Measurements from ENCODE around the gene KCNA5.

The KCNA5 gene

GRCh38 chr12:5043589-5044419, at the start of gene KCNA5:
TSS of gene KCNA5 (plus strand) at chr12:5043879. CDS start at chr12:5044148, 269 bp downstream.
- no peak for TF ChIP-seq GATA3 (IDR thresholded peaks at IDR 0.05; ENCODE audit: low read depth, low read length)

GRCh38 chr12:4994622-4995021, 49.1 kb upstream of the KCNA5 start:
- TF ChIP-seq GATA2 (IDR thresholded peaks at IDR 0.05; ENCODE audit: low read depth, low read length) (no peak), GATA3 (IDR thresholded peaks at IDR 0.05; ENCODE audit: low read depth, low read length) (no peak)

- TF ChIP-seq GATA2 (IDR thresholded peaks at IDR 0.05; ENCODE audit: low read depth, low read length) = no peak
- no peak for TF ChIP-seq GATA3 (IDR thresholded peaks at IDR 0.05; ENCODE audit: low read depth, low read length)
Observed at GRCh38 chr12:4996714-4997113, 47.0 kb upstream of the KCNA5 start.

GRCh38 chr12:4997939-4998338, 45.7 kb upstream of the KCNA5 start:
- TF ChIP-seq GATA3 (IDR thresholded peaks at IDR 0.05; ENCODE audit: low read depth, low read length) (no peak), GATA2 (IDR thresholded peaks at IDR 0.05; ENCODE audit: low read depth, low read length) (no peak)

- TF ChIP-seq GATA3 (IDR thresholded peaks at IDR 0.05; ENCODE audit: low read depth, low read length) (no peak), GATA2 (IDR thresholded peaks at IDR 0.05; ENCODE audit: low read depth, low read length) (no peak)
Observed at GRCh38 chr12:5000204-5000603, 43.5 kb upstream of the KCNA5 start.

- TF ChIP-seq GATA2 (IDR thresholded peaks at IDR 0.05; ENCODE audit: low read depth, low read length) (no peak), GATA3 (IDR thresholded peaks at IDR 0.05; ENCODE audit: low read depth, low read length) (no peak)
Observed at GRCh38 chr12:5000658-5001385, 42.9 kb upstream of the KCNA5 start.

GRCh38 chr12:5003025-5003666, 40.5 kb upstream of the KCNA5 start:
- no peak for TF ChIP-seq GATA2 (IDR thresholded peaks at IDR 0.05; ENCODE audit: low read depth, low read length)
- no peak for TF ChIP-seq GATA3 (IDR thresholded peaks at IDR 0.05; ENCODE audit: low read depth, low read length)

GRCh38 chr12:5008661-5009060, 35.0 kb upstream of the KCNA5 start:
- no peak for TF ChIP-seq GATA3 (IDR thresholded peaks at IDR 0.05; ENCODE audit: low read depth, low read length)
- no peak for TF ChIP-seq GATA2 (IDR thresholded peaks at IDR 0.05; ENCODE audit: low read depth, low read length)

- TF ChIP-seq GATA3 (IDR thresholded peaks at IDR 0.05; ENCODE audit: low read depth, low read length) (no peak), GATA2 (IDR thresholded peaks at IDR 0.05; ENCODE audit: low read depth, low read length) (no peak)
Observed at GRCh38 chr12:5010151-5010550, 33.5 kb upstream of the KCNA5 start.

- TF ChIP-seq GATA3 (IDR thresholded peaks at IDR 0.05; ENCODE audit: low read depth, low read length) (no peak), GATA2 (IDR thresholded peaks at IDR 0.05; ENCODE audit: low read depth, low read length) (no peak)
Observed at GRCh38 chr12:5012337-5012736, 31.3 kb upstream of the KCNA5 start.

- TF ChIP-seq GATA3 (IDR thresholded peaks at IDR 0.05; ENCODE audit: low read depth, low read length) = no peak
- no peak for TF ChIP-seq GATA2 (IDR thresholded peaks at IDR 0.05; ENCODE audit: low read depth, low read length)
Observed at GRCh38 chr12:5013266-5013730, 30.4 kb upstream of the KCNA5 start.

- TF ChIP-seq GATA3 (IDR thresholded peaks at IDR 0.05; ENCODE audit: low read depth, low read length) (no peak), GATA2 (IDR thresholded peaks at IDR 0.05; ENCODE audit: low read depth, low read length) (no peak)
Observed at GRCh38 chr12:5014269-5014668, 29.4 kb upstream of the KCNA5 start.

GRCh38 chr12:5015711-5016492, 27.8 kb upstream of the KCNA5 start:
- TF ChIP-seq GATA2 (IDR thresholded peaks at IDR 0.05; ENCODE audit: low read depth, low read length) = no peak
- TF ChIP-seq GATA3 (IDR thresholded peaks at IDR 0.05; ENCODE audit: low read depth, low read length) = no peak

- TF ChIP-seq GATA3 (IDR thresholded peaks at IDR 0.05; ENCODE audit: low read depth, low read length) (no peak), GATA2 (IDR thresholded peaks at IDR 0.05; ENCODE audit: low read depth, low read length) (no peak)
Observed at GRCh38 chr12:5016526-5016925, 27.2 kb upstream of the KCNA5 start.
